SK-N-SH treated with all-trans-retinoic acid at 6 μM for 48 hours (cell line): ENCODE data around the gene SLC5A10.

Experiments used
- TOX ChIP-seq: fragments of 250-450 bp; sonication (Bioruptor Pico); IDR thresholded peaks from 2 replicates; pipeline ENCODE4 v1.8.0; 2021; ENCODE audit warnings: mild to moderate bottlenecking, moderate library complexity, borderline replicate concordance
- ZC3H10 ChIP-seq: fragments of 250-450 bp; sonication (Bioruptor Pico); IDR thresholded peaks from 2 replicates; pipeline ENCODE4 v1.5.1; 2021; ENCODE audit warnings: mild to moderate bottlenecking, moderate library complexity
- ZFP3 ChIP-seq: fragments of 250-450 bp; sonication (Bioruptor Pico); IDR thresholded peaks from 2 replicates; pipeline ENCODE4 v1.5.0; 2020; ENCODE audit warnings: mild to moderate bottlenecking, moderate library complexity
- ZFP30 ChIP-seq: fragments of 450-650 bp; formaldehyde crosslinking; IDR thresholded peaks from 2 replicates; pipeline ENCODE4 v1.5.0; 2022; ENCODE audit warnings: mild to moderate bottlenecking, moderate library complexity
- ZNF8 ChIP-seq: fragments of 450-650 bp; formaldehyde crosslinking; IDR thresholded peaks from 2 replicates; pipeline ENCODE4 v1.5.0; 2020; ENCODE audit warnings: mild to moderate bottlenecking, moderate library complexity

GRCh38 chr17:19015428-19015827, 63.5 kb downstream of the SLC5A10 start:
- TF ChIP-seq ZFP30 (no peak), ZC3H10 (CRISPR knock-in tag) (no peak), ZFP3 (CRISPR knock-in tag) (no peak), TOX (CRISPR knock-in tag) (no peak), ZNF8 (CRISPR knock-in tag) (no peak)
